MM.1S (cell line): ENCODE data around the gene ODAD4.

Experiments
- CTCF ChIP-seq: fragments of 300-600 bp; sonication (generic); IDR thresholded peaks from 2 replicates; pipeline ENCODE4 v1.5.1; 2016; ENCODE audit warnings: antibody characterized with exemption, low read length, mixed read lengths
- EZH2 ChIP-seq: fragments of 300-600 bp; sonication (generic); optimal IDR thresholded peaks from 2 replicates; pipeline ENCODE3; 2017; ENCODE audit warnings: low read depth, mild to moderate bottlenecking, antibody characterized with exemption, low read length, mixed read lengths
- EZH2phosphoT487 ChIP-seq: fragments of 300-600 bp; sonication (generic); IDR thresholded peaks from 2 replicates; pipeline ENCODE4 v1.6.1; 2018; ENCODE audit warnings: antibody characterized with exemption, low read length

- TF ChIP-seq EZH2, result no peak
- TF ChIP-seq CTCF, result no peak
- no peak for TF ChIP-seq EZH2phosphoT487
Measured at GRCh38 chr17:41912925-41913324, 17.5 kb upstream of the ODAD4 start.
